B cell (primary cell): ENCODE results near the gene SERPINA12. TPM values are rescaled to one million over a fixed set of nuclear protein-coding genes. Genes with fewer than 3 reads are reported as not detected.
A peak's percentile ranks its signal among the peaks of the same experiment; 100 is the strongest.
"Not testable (repeated sequence)": the region's sequence is repeated elsewhere in the genome, so short reads cannot be mapped to it uniquely, and the experiment has no call there.

Source experiments
- ATAC-seq: fragments of 200-7000 bp; cut with Tn5 transposase; one replicate; pipeline ENCODE4 v1.10.0; 2021; ENCODE audit warnings: low read depth, mild to moderate bottlenecking, moderate number of reproducible peaks, moderate library complexity
- CTCF ChIA-PET: fragments of 350-600 bp; sonication (Branson Sonifier 250); formaldehyde crosslinking; loops from one replicate; lab custom pipeline; 2021; ENCODE audit warnings: antibody characterized with exemption, inconsistent platforms; lab: Charles Lee
- POLR2A ChIA-PET: fragments of 350-600 bp; sonication (Branson Sonifier 250); formaldehyde crosslinking; loops from one replicate; lab custom pipeline; 2021; ENCODE audit warnings: antibody characterized with exemption; lab: Charles Lee
- DNase-seq: peaks from one replicate; pipeline ENCODE4 v3.0.0; 2013
- H2AFZ ChIP-seq: 2 replicates; pipeline ENCODE4 v1.6.1; 2012; ENCODE audit warnings: mild to moderate bottlenecking, low read depth, low read length; ENCODE audit not compliant: insufficient read depth, poor library complexity, severe bottlenecking
- H3K27ac ChIP-seq, 2 donors: 1 replicate in 1 of 2; 2 replicates in 1 of 2; pipeline ENCODE4 v1.5.1; 2012 to 2013; ENCODE audit warnings: low read length in 2 of 2, mild to moderate bottlenecking in 2 of 2, moderate library complexity in 1 of 2
- H3K27me3 ChIP-seq, 4 experiments: fragments of 200-600 bp in 1 of 4; sonication (generic) in 1 of 4; replicated peaks in 1 of 4; 1 replicate in 2 of 4; 2 replicates in 2 of 4; pipeline versions ENCODE4 v1.6.1 to v1.7.0; 2013 to 2016; ENCODE audit warnings: low read length in 3 of 4, mild to moderate bottlenecking in 2 of 4, mixed read lengths in 1 of 4, moderate library complexity in 1 of 4; ENCODE audit not compliant: insufficient read depth in 4 of 4, control insufficient read depth in 3 of 4; ENCODE audit errors: control extremely low read depth in 1 of 4
- H3K36me3 ChIP-seq, 2 experiments: replicated peaks in 1 of 2; 1 replicate in 1 of 2; 2 replicates in 1 of 2; pipeline versions ENCODE4 v1.6.1 to v1.7.1; 2013; ENCODE audit warnings: low read length in 1 of 2; ENCODE audit not compliant: insufficient read depth in 2 of 2, control insufficient read depth in 1 of 2; ENCODE audit errors: control extremely low read depth in 1 of 2, extremely low read depth in 1 of 2
- H3K4me1 ChIP-seq, 2 donors: fragments of 200-600 bp in 1 of 2; sonication (generic) in 1 of 2; 1 replicate in 1 of 2; 2 replicates in 1 of 2; pipeline versions ENCODE4 v1.5.1 to v1.6.1; 2013 to 2017; ENCODE audit warnings: low read length in 2 of 2; ENCODE audit not compliant: control insufficient read depth in 2 of 2, insufficient read depth in 2 of 2
- H3K4me2 ChIP-seq: replicated peaks from 2 replicates; pipeline ENCODE3; 2012; ENCODE audit warnings: mild to moderate bottlenecking, low read depth, low read length; ENCODE audit not compliant: poor library complexity, severe bottlenecking
- H3K4me3 ChIP-seq, 5 experiments: fragments of 200-600 bp in 1 of 5; sonication (generic) in 1 of 5; 1 replicate in 3 of 5; 2 replicates in 2 of 5; pipeline versions ENCODE4 v1.5.1 to v1.7.0; 2011 to 2016; ENCODE audit warnings: low read length in 4 of 5, mild to moderate bottlenecking in 4 of 5, low read depth in 2 of 5, control low read depth in 1 of 5, moderate library complexity in 1 of 5; ENCODE audit not compliant: insufficient read depth in 1 of 5; ENCODE audit errors: control extremely low read depth in 1 of 5, extremely low read depth in 1 of 5
- H3K79me2 ChIP-seq: fragments of 200-600 bp; sonication (generic); one replicate; pipeline ENCODE4 v1.6.0; 2016; ENCODE audit warnings: low read length; ENCODE audit not compliant: control insufficient read depth, insufficient read depth
- H3K9ac ChIP-seq: fragments of 200-600 bp; sonication (generic); 2 replicates; pipeline ENCODE4 v1.6.1; 2017; ENCODE audit warnings: mild to moderate bottlenecking, low read length, moderate library complexity
- H3K9me3 ChIP-seq, 3 donors: one replicate each; pipeline versions ENCODE4 v1.6.1 to v1.7.1; 2013; ENCODE audit warnings: low read length in 2 of 3; ENCODE audit not compliant: control insufficient read depth in 2 of 3, insufficient read depth in 1 of 3; ENCODE audit errors: control extremely low read depth in 1 of 3
- H4K20me1 ChIP-seq: 2 replicates; pipeline ENCODE4 v1.6.0; 2012; ENCODE audit warnings: mild to moderate bottlenecking, low read length; ENCODE audit not compliant: insufficient read depth, control insufficient read depth, poor library complexity, severe bottlenecking
- H3K27ac Mint-ChIP-seq: one replicate; pipeline ENCODE4 v1.8.0; 2021; ENCODE audit warnings: mixed read lengths
- H3K27me3 Mint-ChIP-seq: one replicate; pipeline ENCODE4 v1.8.0; 2021; ENCODE audit warnings: mixed read lengths
- H3K4me1 Mint-ChIP-seq: one replicate; pipeline ENCODE4 v1.8.0; 2021; ENCODE audit warnings: mixed read lengths
- H3K4me3 Mint-ChIP-seq: one replicate; pipeline ENCODE4 v1.8.0; 2021; ENCODE audit warnings: mixed read lengths
- H3K9me3 Mint-ChIP-seq: one replicate; pipeline ENCODE4 v1.8.0; 2022; ENCODE audit warnings: mixed read lengths; ENCODE audit not compliant: insufficient read depth
- EZH2 ChIP-seq: IDR thresholded peaks from 2 replicates; pipeline ENCODE4 v1.6.1; 2012; ENCODE audit warnings: borderline replicate concordance, low read depth, mild to moderate bottlenecking, moderate library complexity, low read length; ENCODE audit not compliant: insufficient read depth, poor library complexity, severe bottlenecking
- WGBS: methylation state at CpG from one replicate; pipeline ENCODE4 v1.1.5; 2013; ENCODE audit warnings: missing lambda C conversion rate; ENCODE audit not compliant: insufficient coverage; 5-methylcytosine and 5-hydroxymethylcytosine counted together
- intact Hi-C: fragments of 100-400 bp; cut with micrococcal nuclease; formaldehyde crosslinking; loops from one replicate; pipeline ENCODE4 v1.10.0; 2022
- polyA plus RNA-seq: library from polyadenylated mRNA; depleted of rRNA; stranded (reverse); fragments of >200 nt; gene quantifications from 2 replicates; pipeline ENCODE4 v1.2.3, GENCODE V29; 2012
- total RNA-seq, 2 donors: library from RNA; stranded (reverse); fragments of 120-200 nt in 1 of 2; gene quantifications; 1 replicate in 1 of 2; 2 replicates in 1 of 2; pipeline versions ENCODE4 v1.2.3 to v1.2.4, GENCODE V29; 2013 to 2022
- TF ChIP-seq, protein P1 (sequence below): fragments of 200-600 bp; IDR thresholded peaks from one replicate; pipeline ENCODE4 v1.8.0; 2022; ENCODE audit warnings: antibody characterized with exemption, mild to moderate bottlenecking

Gene SERPINA12
- total and polyA plus RNA-seq, 2 donors (not counting 1 experiment from before 2014, with no cell fraction given): not detected

DNA sequence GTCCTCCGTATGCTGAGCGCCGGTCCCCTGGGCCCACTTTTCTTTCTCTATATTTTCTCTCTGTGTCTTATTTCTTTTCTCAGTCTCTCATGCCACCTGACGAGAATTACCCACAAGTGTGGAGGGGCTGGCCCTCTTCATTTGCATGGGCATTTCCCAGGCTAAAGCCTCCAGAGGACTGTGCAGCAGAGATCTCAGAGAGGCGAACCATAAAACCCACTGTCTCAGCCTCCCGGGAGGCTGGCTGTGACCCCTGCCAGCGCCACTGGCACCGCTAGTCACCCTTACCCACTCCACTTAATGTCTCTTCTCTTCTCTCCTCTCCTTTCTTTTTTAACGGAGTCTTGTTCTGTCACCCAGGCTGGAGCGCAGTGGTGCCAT, 26.2 kb downstream of the SERPINA12 start:
- peaks cover 2% of the 10 kb centered on the region for H3K9me3 Mint-ChIP-seq
- Histone ChIP-seq H2AFZ (no peak overlapping the region), H3K36me3 (no peaks in the 10 kb centered on the region), H4K20me1 (no peaks in the 10 kb centered on the region), H3K4me1 (peaks cover 0 to 13% of the 10 kb centered on the region in 2 donors), H3K9ac (no peak overlapping the region), H3K27me3 (peaks cover 0 to 14% (median 4%) of the 10 kb centered on the region in 4 experiments), H3K9me3 (peaks cover 0 to 23% (median 11%) of the 10 kb centered on the region in 3 donors), H3K4me3 (no peak overlapping the region), H3K4me2 (no peak overlapping the region), H3K79me2 (no peaks in the 10 kb centered on the region), H3K27ac (no peak overlapping the region)
- peak overlapping the region; percentile 53 for H3K4me3 Mint-ChIP-seq
- WGBS: 57% methylated on average over 8 of the region's 10 CpGs
- ATAC-seq (peak; percentile 72), DNase-seq (peak; percentile 54)
- peak overlapping the region; percentile 29 for H3K27ac Mint-ChIP-seq
- CTCF ChIA-PET: interaction anchor here (7.3 kb wide), 1 partner anchor 50 kb away, joined by 73 read pairs; no protein-coding TSS in a partner anchor
- peaks cover 23% of the 10 kb centered on the region for H3K27me3 Mint-ChIP-seq
- intact Hi-C loops: loop anchor here (10.0 kb wide), 1 partner anchor 138 kb away; no protein-coding TSS in a partner anchor
- POLR2A ChIA-PET: no interaction called here
- H3K4me1 Mint-ChIP-seq: peaks cover 41% of the 10 kb centered on the region
- no peak for TF ChIP-seq EZH2
- TF ChIP-seq, protein P1, sequence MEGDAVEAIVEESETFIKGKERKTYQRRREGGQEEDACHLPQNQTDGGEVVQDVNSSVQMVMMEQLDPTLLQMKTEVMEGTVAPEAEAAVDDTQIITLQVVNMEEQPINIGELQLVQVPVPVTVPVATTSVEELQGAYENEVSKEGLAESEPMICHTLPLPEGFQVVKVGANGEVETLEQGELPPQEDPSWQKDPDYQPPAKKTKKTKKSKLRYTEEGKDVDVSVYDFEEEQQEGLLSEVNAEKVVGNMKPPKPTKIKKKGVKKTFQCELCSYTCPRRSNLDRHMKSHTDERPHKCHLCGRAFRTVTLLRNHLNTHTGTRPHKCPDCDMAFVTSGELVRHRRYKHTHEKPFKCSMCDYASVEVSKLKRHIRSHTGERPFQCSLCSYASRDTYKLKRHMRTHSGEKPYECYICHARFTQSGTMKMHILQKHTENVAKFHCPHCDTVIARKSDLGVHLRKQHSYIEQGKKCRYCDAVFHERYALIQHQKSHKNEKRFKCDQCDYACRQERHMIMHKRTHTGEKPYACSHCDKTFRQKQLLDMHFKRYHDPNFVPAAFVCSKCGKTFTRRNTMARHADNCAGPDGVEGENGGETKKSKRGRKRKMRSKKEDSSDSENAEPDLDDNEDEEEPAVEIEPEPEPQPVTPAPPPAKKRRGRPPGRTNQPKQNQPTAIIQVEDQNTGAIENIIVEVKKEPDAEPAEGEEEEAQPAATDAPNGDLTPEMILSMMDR: no peak

DNA sequence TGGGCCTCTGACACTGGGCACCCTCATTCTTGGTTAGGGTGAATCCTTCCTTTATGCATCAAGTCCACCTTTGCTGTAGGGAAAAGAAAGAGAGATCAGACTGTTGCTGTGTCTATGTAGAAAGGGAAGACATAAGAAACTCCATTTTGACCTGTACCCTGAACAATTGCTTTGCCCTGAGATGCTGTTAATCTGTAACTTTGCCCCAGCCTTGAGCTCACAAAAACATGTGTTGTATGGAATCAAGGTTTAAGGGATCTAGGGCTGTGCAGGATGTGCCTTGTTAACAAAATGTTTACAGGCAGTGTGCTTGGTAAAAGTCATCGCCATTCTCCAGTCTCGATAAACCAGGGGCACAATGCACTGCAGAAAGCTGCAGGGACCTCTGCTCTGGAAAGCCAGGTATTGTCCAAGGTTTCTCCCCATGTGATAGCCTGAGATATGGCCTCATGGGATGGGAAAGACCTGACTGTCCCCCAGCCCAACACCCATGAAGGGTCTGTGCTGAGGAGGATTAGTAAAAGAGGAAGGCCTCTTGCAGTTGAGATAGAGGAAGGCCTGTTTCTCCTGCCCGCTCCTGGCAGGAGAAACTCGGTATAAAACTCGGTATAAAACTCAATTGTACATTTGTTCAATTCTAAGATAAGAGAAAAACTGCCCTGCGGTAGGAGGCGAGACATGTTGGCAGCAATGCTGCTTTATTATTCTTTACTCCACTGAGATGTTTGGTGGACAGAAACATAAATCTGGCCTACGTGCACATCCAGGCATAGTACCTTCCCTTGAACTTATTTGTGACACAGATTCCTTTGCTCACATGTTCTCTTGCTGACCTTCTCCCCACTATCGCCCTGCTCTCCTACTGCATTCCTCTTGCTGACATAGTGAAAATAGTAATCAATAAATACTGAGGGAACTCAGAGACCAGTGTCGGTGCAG, 26.9 kb downstream of the SERPINA12 start:
- ChIA-PET CTCF (interaction anchor here (7.3 kb wide), 1 partner anchor 49 kb away, joined by 73 read pairs; no protein-coding TSS in a partner anchor), POLR2A (interaction anchor here (0.6 kb wide), 1 partner anchor 49 kb away, joined by 5 read pairs; no protein-coding TSS in a partner anchor)
- DNase-seq, H3K4me2 ChIP-seq, H3K79me2 ChIP-seq, H3K27ac ChIP-seq, H3K36me3 ChIP-seq, H3K9me3 Mint-ChIP-seq, ATAC-seq, H3K4me3 ChIP-seq, H2AFZ ChIP-seq, H4K20me1 ChIP-seq, H3K9ac ChIP-seq: not testable (repeated sequence)
- peak overlapping the region; percentile 53 for H3K4me3 Mint-ChIP-seq
- intact Hi-C loops: loop anchor here (10.0 kb wide), 1 partner anchor 138 kb away; no protein-coding TSS in a partner anchor
- H3K27me3 Mint-ChIP-seq: peaks cover 20% of the 10 kb centered on the region
- peaks cover 41% of the 10 kb centered on the region for H3K4me1 Mint-ChIP-seq
- peak overlapping the region; percentile 29 for H3K27ac Mint-ChIP-seq
- peaks cover 1 to 23% (median 11%) of the 10 kb centered on the region in 3 donors for H3K9me3 ChIP-seq
- peaks cover 0 to 14% (median 4%) of the 10 kb centered on the region in 4 experiments for H3K27me3 ChIP-seq
- 84% methylated on average over 4 of the region's 10 CpGs for WGBS
- H3K4me1 ChIP-seq: peaks cover 0 to 13% of the 10 kb centered on the region in 2 donors
